ENCODE data around the gene MAN1B1.
"Not testable (repeated sequence)": the region's sequence is repeated elsewhere in the genome, so short reads cannot be mapped to it uniquely, and the experiment has no call there.

Gene MAN1B1

DNA sequence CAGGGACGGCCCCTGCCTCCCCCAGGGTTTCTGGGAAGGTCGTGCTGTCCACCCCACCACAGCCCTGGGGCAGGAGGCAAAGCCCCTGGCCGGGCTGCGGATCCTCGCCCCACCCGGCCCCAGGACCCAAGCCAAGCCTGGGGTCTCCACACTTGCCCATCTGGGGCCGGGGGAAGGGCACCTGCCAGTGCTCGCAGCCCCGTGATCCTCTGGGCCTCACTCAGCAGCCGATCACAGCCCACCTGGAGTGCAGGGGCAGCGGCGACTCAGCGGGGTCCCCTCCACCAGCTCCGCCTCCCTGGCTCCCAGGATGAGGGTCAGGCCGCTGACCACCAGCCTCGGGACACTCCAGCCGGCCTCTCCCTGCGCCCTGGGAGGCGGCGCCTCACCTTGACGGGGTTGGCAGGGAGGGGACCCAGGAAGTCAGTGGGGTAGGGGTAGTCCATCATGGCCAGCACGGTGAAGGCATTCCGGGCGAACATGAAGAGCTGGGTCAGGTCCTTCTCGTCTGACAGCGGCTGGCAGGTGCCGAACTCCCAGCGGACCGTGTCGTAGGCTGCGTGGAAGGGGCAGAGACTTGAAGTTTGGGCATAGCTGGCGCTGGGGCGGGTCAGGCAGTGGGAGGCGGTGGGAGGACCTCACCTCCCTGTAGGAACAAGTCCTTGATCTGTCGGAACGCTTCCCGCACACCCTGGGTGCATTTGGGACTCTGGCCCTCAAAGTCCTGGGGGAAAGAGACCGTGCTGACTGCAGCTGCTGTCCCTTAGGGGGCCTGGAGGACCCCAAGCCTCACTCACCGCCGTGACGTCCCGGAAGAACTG, 26.0 kb downstream of the MAN1B1 start:
- DNase-seq, result no peak

DNA sequence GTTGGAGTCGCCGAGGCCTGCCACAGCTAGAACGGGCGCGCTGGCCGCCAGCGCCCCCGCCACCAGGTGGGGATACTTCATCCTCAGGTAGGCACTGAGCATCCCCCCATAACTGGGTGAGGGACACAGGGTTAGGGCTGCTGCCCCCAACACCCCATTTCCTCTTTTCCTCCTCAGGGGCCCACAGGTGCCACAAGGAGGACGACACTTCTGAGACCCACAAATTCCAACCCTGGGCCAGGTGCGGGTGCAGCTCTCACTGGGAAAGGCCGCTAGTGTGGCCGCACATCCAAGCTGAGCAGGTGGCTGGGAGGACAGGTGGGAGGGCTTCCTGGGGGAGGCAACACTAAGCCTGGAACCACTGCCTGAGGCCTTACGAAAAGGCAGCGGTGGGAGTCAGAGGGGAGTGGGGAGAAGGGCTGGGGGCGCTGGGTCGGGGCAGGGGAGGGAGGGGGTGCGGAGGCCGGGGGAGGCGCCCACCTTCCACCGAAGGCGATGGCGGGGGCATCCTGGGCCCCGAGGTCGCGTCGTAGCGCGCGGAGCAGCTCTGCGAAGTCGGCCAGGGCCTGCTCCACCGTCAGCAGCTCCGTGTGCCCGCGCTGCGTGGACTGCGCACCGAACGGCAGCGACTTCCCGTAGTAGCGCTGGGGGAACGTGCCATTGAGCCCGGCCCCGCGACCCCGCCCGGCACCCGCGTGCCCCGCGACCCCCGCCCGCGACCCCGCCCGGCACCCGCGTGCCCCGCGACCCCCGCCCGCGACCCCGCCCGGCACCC, 26.8 kb downstream of the MAN1B1 start:
- peak; percentile 74 for DNase-seq

DNA sequence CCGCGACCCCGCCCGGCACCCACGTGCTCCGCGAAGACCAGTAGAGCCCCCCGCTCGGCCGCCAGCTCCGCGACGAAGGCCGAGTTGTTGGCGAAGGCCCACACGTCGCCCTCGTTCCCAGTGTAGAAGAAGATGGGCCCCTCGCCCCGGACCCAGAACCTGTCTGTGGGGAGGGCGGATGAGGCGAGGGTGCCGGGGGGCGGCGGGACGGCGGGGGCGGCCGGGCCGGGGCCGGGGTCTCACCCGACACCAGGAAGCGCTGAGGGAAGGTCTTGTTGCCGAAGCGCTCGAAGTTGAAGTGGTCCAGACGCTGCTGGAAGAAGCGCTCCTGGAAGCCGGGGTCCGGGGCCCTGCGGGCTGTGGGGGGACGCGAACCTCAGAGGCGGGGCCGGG, 27.4 kb downstream of the MAN1B1 start:
- no peak for DNase-seq

DNA sequence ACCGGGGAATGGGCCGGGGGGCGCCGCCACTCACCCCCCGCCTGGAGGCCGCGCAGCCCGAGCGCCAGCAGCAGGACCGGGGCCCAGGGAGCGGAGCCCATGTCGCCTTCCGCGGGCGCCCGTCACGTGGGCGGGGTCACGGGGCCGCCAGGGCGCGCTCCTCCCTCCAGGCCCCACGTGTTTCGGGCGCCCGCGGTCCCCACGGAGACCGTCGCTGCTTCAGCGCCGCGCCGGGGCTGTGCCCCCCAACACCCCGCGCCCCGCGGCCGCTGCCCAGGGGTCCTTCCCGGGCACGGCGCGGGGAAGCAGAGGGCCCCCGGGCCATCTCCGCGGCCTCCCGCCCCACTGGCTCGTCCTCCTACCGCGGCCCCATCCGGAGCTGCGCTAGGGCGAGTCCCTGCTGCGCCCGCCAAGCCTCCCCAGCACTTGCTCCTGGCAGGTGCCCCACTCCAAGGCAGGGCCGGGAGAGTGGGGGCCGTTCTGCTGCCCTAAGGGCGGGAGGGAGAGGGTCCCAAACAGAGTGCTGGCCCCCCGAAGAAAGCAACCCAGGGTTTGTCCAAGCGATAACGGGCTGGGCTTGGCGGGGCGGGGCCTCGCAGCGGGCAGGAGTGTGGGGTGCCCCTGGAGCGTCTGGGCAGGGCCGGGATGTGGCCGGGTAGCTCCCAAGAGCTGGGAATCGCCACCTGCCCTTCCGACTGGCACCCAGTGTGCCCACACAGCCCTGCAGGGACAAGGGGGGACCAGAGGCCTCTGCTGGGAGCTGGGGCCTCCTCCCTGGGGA, 28.0 kb downstream of the MAN1B1 start, which contains the start of gene DPP7:
TSS of gene DPP7 (minus strand) at position 121 of the 781 bp plus-strand sequence. CDS start at position 101, 20 bp downstream.
- DNase-seq, result peak; percentile 93

DNA sequence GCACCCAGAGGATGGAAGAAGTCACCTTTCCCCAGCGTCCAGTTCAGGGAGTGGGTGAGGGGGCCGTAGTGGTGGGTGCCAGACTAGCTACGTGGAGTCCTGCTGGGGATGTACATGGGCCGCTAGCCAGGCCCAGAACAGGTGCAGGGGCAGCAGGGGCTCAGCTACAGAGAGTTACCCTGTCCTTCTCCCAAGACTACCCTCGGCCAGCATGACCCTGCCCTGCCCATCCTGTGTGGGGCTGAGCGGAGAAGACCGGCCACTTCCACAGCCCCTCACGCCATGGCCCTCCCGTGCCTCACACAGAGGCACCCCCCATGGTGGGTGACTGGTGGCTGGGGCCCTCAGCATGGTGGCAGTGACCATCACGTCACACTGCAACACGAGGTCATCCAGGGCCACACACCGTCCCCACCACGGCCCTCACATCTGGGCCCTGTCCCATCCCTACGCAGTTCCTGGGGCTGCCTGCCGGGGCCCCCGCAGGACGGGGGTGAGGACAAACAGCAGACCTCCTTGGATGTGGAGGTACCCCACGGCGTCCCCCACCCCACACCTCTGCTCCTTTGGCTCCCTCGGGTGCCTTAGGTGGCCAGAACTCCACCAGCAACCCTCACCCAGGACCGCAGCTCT, 28.7 kb downstream of the MAN1B1 start:
- no peak for DNase-seq

DNA sequence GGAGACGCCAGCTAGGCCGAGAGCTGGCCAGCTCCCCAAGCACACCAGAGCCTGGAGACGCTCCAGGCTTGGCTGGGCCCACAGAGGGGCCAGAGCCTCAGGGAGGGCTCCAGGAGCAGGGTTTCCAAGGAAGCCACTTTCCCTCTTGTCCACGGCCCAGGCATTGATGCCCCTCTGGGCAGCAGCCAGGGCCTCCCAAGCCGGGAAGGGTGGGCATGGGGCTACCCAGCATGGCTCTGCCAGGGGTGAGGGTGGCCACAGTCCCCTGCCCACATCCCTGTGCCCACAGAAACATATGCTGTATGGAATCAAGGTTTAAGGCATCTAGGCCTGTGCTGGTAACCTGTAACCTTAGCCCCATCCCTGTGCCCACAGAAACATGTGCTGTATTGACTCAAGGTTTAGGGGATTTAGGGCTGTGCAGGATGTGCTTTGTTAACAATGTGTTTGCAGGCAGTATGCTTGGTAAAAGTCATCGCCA, 29.3 kb downstream of the MAN1B1 start:
- no peak for DNase-seq

DNA sequence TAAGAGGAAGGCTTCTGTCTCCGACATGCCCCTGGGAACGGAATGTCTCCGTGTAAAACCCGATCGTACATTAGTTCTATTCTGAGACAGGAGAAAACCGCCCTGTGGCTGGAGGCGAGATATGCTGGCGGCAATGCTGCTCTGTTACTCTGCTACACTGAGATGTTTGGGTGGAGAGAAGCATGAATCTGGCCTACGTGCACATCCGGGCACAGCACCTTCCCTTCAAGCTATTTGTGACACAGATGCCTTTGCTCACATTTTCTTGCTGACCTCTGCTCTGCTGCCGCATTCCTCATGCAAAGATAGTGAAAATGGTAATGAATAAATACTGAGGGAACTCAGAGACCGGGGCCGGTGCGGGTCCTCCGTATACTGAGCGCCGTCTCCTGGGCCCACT, 29.9 kb downstream of the MAN1B1 start:
- DNase-seq, result no peak

DNA sequence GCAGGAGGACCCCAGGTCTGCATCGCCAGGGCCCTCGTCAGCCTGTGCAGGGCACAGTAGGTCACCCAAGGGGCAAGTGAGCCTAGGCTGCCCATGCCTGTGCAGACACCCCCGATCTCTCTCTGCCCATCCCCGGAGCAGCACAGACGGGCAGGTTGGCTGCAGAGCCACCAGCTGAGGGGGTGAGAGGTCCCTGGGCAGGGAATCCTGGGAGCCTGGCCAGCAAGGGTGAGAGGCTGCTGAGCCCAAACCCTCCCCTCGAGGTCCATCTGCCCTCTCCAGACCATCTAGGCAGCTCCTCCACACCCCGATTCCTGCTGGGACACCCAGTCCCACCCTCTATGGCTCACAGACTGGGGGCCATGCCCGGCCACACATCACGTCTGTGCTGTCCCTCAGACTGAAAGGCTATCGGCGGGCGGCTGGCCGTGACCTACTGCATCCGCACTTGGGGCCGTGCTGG, 30.5 kb downstream of the MAN1B1 start:
- DNase-seq, result no peak

DNA sequence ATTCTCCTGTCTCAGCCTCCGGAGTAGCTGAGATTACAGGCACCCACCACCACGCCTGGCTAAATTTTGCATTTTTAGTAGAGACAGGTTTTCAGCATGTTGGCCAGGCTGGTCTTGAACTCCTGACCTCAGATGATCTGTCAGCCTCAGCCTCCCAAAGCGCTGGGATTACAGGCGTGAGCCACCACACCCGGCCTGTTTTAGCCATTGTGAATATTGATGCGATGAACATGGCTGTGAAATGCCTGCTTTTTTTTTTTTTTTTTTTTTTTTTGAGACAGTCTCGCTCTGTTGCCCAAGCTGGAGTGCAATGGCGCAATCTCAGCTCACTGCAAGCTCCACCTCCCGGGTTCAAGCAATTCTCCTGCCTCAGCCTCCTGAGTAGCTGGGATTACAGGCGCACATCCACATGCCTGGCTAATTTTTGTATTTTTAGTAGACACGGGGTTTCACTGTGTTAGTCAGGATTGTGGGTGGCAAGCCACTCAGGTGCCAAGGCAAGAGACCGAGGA, 31.4 kb downstream of the MAN1B1 start:
- not testable (repeated sequence) for DNase-seq

DNA sequence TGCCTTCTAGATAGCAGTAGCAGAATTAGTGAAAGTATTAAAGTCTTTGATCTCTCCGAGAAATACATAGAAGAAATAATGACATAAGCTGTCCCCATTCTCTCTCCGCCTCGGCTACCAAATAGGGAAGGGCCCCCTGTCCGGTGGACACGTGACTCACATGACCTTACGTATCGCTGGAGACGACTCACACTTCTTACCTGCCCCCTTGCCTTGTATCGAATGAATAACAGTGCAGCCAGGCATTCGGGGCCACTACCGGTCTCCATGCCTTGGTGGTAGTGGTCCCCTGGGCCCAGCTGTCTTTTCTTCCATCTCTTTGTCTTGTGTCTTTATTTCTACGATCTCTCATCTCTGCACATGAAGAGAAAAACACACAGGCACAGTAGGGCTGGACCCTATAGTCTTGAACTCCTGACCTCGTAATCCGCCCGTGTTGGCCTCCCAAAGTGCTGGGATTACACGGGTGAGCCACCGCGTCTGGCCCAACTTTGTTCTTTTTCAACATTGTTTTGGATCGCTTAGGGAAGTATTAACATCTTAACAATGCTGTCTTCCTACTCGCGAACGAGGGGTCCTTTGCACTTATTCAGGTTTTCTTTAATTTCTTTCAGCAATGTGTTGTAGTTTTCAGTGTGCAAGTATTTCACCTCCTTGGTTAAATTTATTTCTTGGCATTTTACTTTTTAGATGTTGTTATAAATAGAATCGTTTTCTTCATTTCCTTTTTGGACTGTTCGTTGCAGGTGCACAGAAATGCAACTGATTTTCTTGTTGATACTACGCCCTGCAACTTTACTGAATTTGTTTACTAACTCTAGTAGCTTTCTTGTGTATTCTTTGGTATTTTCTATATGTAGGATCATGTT, 35.4 kb downstream of the MAN1B1 start:
- not testable (repeated sequence) for DNase-seq

DNA sequence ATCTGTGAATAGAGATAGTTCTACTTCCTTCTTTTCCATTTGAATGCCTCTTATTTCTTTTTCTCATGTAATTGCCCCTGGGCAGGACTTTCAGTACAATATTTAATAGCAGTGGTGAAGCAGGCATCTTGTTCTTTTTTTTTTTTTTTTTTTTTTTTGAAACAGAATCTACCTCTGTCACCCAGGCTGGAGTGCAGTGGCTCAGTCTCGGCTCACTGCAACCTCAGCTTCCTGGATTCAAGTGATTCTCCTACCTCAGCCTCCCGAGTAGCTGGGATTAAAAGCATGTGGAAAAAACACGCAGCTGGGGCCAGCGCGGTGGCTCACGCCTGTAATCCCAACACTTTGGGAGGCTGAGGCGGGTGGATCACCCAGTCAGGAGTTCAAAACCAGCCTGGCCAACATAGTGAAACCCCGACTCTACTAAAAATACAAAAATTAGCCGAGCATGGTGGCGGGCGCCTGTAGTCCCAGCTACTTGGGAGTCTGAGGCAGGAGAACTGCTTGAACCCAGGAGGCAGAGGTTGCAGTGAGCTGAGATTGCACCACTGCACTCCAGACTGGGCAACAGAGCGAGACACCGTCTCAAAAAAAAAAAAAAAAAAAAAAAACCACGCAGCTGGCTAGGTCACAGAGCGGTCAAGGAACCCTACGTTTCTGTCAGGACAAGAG, 36.1 kb downstream of the MAN1B1 start:
- not testable (repeated sequence) for DNase-seq

DNA sequence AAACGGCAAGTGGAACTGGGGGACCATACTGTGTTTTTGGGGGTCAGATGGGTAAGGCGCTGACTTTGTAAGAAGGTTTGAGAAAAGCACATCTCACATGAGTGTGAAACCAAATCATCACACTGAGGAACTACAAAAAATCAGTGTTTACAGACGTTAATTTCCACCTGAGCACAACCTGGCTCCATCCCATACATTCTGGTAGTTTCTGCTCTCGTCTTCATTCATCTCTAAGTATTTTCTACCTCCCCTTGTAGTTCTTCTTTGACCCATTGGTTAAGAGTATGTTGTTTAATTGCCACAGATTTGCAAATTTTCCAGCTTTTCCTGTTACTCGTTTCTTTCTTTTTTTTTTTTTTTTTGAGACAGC, 36.7 kb downstream of the MAN1B1 start:
- DNase-seq, result no peak

DNA sequence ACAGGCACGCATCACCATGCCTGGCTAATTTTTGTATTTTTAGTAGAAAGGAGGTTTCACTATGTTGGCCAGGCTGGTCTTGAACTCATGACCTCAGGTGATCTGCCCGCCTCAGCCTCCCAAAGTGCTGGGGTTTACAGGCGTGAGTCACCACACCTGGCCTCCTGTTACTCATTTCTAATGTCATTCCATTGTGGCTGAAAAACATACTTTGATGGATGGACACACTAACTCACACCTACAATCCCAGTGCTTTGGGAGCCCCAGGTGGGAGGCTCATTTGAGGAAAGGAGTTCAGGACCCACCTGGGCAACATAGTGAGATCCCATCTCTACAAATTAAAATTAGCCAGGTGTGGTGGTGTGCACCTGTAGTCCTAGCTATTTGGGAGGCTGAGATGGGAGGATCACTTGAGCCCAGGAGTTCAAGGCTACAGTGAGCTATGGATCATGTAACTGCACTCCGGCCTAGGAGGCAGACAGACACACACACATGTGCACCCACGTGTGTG, 37.2 kb downstream of the MAN1B1 start:
- DNase-seq, result not testable (repeated sequence)

DNA sequence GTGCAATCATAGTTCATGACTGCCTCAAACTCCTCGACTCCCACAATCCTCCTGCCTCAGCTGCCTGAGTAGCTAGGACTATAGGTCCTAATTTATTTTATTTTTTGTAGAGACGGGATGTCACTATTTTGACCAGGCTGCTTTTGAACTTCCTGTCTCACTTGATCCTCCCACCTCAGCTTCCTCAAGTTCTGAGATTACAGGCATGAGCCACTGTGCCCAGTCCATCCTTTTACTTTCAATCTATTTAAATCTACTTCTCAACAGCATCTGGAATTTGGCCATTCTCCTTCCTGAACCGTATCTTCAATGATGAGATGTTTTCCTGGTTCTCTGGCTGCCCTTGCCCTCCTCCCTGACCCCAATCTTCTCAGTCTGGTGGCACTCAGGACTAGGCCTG, 40.0 kb downstream of the MAN1B1 start:
- DNase-seq, result no peak

DNA sequence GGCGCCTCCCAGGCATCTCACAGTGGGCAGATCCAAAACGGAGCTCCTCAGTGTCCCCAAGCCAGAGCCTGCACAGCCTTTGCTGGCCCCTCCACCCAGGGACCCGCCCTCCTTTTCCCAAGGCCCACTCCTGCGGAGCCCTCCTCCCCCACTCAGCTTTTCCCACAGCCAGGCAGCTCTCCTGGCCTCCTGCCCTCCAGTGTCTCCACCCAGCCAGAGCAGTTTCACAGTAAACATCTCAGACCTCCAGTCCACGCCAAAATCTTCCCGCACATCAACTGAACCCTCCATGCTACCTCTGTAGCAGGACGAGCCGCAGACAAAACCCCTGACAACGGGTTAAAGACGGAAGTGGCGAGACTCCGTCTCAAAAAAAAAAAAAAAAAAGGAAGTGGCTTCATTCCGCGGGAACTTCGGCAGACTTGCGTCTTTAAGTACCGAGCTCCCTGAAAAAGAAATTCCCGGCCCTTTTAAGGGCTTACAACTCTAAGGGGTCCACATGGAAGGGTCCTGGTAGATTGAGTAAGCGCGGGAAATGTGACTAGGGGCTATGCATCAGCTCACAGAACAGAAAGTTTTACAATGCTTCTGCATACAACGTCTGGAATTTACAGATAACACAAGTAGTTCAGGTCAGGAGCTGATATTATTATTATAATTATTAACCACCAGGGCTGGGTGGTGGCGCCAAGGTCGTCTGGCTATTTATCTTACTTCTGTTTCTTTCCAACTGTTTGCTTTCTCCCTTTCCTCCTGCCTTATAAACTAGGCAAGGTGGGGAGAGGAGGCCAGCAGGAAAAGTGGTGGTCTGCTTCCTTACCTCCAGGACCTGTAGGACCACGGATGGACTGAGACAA, 40.7 kb downstream of the MAN1B1 start:
- DNase-seq, result peak; percentile 70

DNA sequence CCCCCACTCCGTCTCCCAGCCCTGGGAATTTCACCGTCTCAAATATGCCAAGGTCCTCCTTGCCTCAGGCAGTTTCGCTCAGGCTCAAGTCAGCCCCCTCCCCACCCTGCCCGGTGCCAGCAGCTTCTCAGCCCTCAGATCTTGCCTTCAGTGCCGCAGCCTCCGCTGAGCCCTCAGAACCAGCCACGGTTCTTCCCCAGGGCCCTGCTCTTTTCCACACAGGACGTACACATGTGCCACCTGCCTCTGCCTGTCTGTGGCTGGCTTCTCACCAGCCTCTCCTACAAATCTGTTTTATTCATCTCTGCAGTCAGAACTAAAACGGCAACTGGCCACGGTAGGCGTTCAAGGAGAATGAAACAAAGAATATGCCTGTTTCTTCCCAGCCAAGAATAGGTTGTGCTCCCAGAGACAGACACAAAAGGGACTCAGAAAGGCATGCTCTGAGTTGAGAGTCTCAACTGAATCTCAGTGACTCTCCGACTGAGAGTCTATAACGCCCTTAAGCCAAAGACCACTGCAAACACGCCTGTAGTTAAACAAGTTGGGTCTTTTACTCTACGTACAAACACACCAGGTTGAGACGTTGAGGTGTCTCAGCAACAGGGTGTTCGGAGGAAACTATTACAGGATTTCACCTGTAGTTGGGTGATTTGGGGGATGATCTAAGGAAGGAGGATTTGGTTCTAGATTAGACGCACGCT, 41.5 kb downstream of the MAN1B1 start:
- peak; percentile 72 for DNase-seq

DNA sequence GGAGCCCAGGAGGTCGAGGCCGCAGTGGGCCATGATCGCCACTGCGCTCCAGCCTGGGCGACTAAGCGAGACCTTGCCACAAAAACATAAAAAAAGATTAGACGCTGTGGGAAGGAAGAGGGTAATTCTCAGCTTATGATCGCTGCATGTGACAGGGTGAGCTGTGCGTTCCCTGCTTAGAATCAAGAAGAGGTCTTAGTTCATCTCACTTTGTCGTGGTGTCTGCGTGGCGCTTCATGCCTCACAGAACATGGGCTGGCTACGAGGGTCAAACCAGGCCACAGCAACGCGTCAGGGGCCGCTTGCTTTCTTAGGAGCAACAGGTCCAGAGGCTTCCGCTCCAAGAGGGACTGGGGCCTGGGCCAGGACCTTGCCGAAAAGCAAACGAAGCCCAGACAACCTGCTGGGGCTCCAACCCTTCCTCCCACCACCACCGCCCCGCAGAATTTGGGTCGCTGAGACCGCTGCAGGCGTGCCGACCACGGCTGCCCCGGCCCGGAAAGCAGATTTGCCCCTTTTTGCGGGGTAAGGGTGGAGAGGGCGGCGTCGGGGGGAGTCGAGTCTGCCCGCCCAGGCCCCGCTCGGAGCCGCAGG, 42.2 kb downstream of the MAN1B1 start:
- peak; percentile 70 for DNase-seq

DNA sequence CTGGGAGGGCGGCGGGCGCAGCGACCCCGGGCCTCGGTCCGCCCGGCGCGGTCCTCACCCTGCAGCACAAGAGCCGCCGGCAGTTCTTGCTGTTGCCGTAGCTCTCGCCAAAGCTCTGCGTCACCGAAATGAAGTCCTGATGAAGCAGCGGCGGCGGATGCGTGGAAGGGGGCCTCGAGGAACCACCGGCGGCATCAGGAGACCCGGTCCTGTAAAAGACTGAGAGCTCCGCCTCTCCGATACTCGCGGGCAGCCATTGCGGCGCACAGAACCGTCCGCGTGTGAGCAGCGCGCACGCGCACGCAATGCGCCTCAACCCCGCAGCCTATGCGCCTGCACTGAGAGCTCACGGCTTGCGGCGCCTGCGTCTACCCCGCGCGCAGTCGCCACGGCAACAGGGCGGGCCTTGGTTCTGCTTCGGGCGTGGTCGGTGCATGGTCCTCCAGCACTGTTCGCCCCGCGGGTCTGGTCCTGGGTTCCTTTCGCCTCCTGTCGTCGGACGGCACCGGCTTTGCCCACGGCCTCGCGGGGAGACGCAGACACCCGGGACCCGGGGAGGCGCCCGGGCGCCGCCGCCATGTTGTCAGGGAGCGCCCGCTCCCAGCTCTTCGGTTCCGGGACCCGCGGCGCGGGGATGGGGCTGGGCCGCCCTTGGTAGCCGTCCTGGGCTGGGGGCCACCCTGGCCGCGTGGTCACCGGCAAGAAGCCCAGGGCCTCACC, 42.8 kb downstream of the MAN1B1 start:
- peak; percentile 96 for DNase-seq
